ENCODE results near the gene RPS15.

DNA sequence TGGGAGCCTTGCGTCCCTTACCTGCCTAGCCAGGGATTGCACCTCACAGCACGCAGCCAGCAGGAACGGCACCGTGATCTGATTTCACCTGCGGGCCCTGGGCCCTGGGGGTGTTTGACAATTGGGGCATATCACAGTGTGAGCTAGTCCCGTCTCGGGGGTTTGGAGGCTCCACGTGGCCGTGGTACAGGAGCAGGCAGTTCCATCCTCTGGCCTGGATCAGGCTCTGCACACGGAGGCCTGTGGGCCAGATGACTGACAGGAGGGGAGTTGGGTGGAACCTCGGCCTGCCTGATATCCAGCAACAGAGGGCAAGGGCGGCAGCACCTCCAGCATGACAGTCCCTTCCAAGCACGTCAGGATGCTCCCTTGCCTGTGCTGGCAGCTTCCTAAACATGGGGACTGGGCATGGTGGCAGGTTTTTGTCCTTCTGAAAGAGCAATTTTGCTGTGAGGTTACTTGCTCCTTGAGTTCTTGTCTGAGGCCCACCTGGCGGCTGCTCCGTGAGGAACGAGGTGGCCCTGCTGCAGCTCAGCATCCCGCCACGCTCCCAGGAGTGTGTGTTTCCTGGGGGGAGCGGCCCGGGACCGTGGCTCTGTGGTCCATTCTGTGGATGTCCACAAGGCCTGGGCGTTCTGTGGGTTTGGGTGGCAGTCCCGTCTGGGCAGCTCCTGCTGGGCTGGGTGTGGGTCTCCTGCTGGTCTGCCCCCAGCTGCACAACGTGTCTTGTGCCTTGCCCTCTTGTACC lies 6.3 kb upstream of the RPS15 start:
- TF ChIP-seq, protein P1, sequence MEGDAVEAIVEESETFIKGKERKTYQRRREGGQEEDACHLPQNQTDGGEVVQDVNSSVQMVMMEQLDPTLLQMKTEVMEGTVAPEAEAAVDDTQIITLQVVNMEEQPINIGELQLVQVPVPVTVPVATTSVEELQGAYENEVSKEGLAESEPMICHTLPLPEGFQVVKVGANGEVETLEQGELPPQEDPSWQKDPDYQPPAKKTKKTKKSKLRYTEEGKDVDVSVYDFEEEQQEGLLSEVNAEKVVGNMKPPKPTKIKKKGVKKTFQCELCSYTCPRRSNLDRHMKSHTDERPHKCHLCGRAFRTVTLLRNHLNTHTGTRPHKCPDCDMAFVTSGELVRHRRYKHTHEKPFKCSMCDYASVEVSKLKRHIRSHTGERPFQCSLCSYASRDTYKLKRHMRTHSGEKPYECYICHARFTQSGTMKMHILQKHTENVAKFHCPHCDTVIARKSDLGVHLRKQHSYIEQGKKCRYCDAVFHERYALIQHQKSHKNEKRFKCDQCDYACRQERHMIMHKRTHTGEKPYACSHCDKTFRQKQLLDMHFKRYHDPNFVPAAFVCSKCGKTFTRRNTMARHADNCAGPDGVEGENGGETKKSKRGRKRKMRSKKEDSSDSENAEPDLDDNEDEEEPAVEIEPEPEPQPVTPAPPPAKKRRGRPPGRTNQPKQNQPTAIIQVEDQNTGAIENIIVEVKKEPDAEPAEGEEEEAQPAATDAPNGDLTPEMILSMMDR (conservative IDR thresholded peaks at IDR 0.05) = no peak
- no peak for TF ChIP-seq ZFX (IDR thresholded peaks at IDR 0.05)
